Esophagus (tissue), 2 donors: ENCODE measurements around the gene GPR132. TPM values are rescaled to one million over a fixed set of nuclear protein-coding genes. Genes with fewer than 3 reads are reported as not detected.
"Not testable (repeated sequence)": the region's sequence is repeated elsewhere in the genome, so short reads cannot be mapped to it uniquely, and the experiment has no call there.

ENCODE experiments used
- H3K27ac ChIP-seq, 2 donors: one replicate each; pipeline ENCODE4 v1.5.1; 2013; ENCODE audit warnings: low read depth in 2 of 2, mild to moderate bottlenecking in 2 of 2, inconsistent platforms in 1 of 2, low read length in 1 of 2, moderate library complexity in 1 of 2
- H3K27me3 ChIP-seq, 2 donors: one replicate each; pipeline ENCODE4 v1.6.1; 2013; ENCODE audit warnings: low read length in 2 of 2, control low read depth in 1 of 2, mild to moderate bottlenecking in 1 of 2; ENCODE audit not compliant: insufficient read depth in 2 of 2, control insufficient read depth in 1 of 2
- H3K36me3 ChIP-seq, 2 donors: one replicate each; pipeline ENCODE4 v1.6.1; 2013; ENCODE audit warnings: low read length in 1 of 2; ENCODE audit not compliant: control insufficient read depth in 2 of 2, insufficient read depth in 2 of 2
- H3K4me1 ChIP-seq, 2 donors: one replicate each; pipeline ENCODE4 v1.6.1; 2013; ENCODE audit warnings: low read length in 1 of 2; ENCODE audit not compliant: control insufficient read depth in 2 of 2, insufficient read depth in 2 of 2
- H3K4me3 ChIP-seq, 2 donors: one replicate each; pipeline ENCODE4 v1.5.1; 2013; ENCODE audit warnings: low read length in 2 of 2, mild to moderate bottlenecking in 2 of 2, low read depth in 1 of 2, moderate library complexity in 1 of 2
- H3K9me3 ChIP-seq, 2 donors: one replicate each; pipeline ENCODE4 v1.6.1; 2013; ENCODE audit warnings: mild to moderate bottlenecking in 2 of 2, low read depth in 1 of 2, low read length in 1 of 2, moderate library complexity in 1 of 2; ENCODE audit not compliant: control insufficient read depth in 2 of 2, insufficient read depth in 1 of 2
- WGBS, 2 donors: extraction: QIAGEN DNeasy Blood & Tissue Kit; methylation state at CpG; one replicate each; pipeline ENCODE4 v1.1.7; 2013; 5-methylcytosine and 5-hydroxymethylcytosine counted together
- polyA plus RNA-seq, 2 donors: library from polyadenylated mRNA; stranded (reverse); fragments of 200-250 nt; gene quantifications; one replicate each; pipeline ENCODE4 v1.2.3, GENCODE V29; 2013
- donor health status: healthy with polysubstance abuse.
- donor health status: Bipolar disorder and iron deficiency.

GPR132 gene
- polyA plus RNA-seq, 2 donors, result 0.42 to 0.47 TPM

GRCh38 chr14:105064001-105064400 lies 1.2 kb downstream of the GPR132 start:
- Histone ChIP-seq H3K4me3 (no peak overlapping the region), H3K4me1 (peaks cover 3% of the 10 kb centered on the region in 2 donors), H3K27me3 (no peaks in the 10 kb centered on the region), H3K36me3 (no peaks in the 10 kb centered on the region), H3K27ac (peak overlapping the region in 1 of 2 donors; percentile 15), H3K9me3 (no peaks in the 10 kb centered on the region)
- 78 to 87% methylated on average over 10 of the region's 10 CpGs for WGBS, 2 donors

- not testable (repeated sequence) for H3K36me3 ChIP-seq, H3K4me3 ChIP-seq, H3K4me1 ChIP-seq, H3K9me3 ChIP-seq, H3K27me3 ChIP-seq, H3K27ac ChIP-seq
- WGBS, 2 donors, result 72 to 75% methylated on average over 10 of the region's 10 CpGs
These were observed 1.7 kb downstream of the GPR132 start for GRCh38 chr14:105063506-105063905.

DNA sequence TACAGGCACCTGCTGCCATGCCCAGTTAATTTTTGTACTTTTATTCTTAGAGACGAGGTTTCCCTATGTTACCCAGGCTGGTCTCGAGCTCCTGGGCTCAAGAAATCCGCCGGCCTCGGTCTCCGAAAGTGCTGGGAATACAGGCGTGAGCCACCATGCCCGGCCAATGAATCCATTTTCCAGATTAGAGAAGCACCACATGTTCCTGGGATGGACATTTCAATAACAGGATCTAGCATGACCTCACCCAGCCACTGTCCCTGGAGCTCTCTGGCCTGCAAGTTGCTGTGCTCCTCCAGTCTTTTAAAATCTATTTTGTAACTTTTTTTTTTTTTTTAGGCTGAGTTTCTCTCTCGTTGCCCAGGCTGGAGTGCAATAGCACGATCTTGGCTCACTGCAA lies 2.2 kb downstream of the GPR132 start:
- H3K4me3 ChIP-seq, result no peak overlapping the region
- peaks cover 3% of the 10 kb centered on the region in 2 donors for H3K4me1 ChIP-seq

DNA sequence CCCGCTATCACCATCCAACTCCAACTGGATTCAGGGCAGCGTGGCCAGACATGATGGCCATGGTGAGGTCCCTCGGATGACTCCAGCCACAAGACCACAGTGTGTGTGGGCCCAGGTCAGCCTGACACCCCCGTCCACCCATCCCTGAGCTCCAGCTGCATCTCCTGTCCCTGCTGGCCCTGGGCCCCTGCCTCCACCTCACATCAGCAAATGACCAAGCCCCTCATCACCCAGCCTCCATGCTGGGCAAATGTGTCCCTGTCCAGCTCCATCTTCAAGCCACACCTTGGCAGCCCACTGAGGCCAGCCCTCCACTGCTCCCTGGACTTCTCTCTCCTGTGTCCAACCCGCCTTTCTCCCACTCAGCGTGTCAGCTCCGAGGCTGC lies 3.2 kb downstream of the GPR132 start:
- Histone ChIP-seq H3K27ac (peak overlapping the region in 1 of 2 donors; percentile 10), H3K4me3 (no peak overlapping the region), H3K9me3 (no peaks in the 10 kb centered on the region), H3K36me3 (no peaks in the 10 kb centered on the region), H3K4me1 (peaks cover 3% of the 10 kb centered on the region in 2 donors), H3K27me3 (no peaks in the 10 kb centered on the region)
- WGBS, 2 donors, result 78 to 85% methylated on average over 6 to 7 of the region's 7 CpGs

More for the DNA sequence above, 2.2 kb downstream of the GPR132 start:
- H3K27ac ChIP-seq, result no peak overlapping the region
- no peaks in the 10 kb centered on the region for H3K9me3 ChIP-seq
- H3K27me3 ChIP-seq, result no peaks in the 10 kb centered on the region
- no peaks in the 10 kb centered on the region for H3K36me3 ChIP-seq
- 81% methylated on average over 10 of the region's 10 CpGs for WGBS, 2 donors

- no peaks in the 10 kb centered on the region for H3K9me3 ChIP-seq
- WGBS, 2 donors, result 49 to 54% methylated on average over 13 of the region's 13 CpGs
- H3K27me3 ChIP-seq, result no peaks in the 10 kb centered on the region
- H3K4me1 ChIP-seq, result peaks cover 3% of the 10 kb centered on the region in 2 donors
- H3K27ac ChIP-seq, result peak overlapping the region in 1 of 2 donors; percentile 17
- no peaks in the 10 kb centered on the region for H3K36me3 ChIP-seq
- H3K4me3 ChIP-seq, result peak overlapping the region in 1 of 2 donors; percentile 15
These were observed 3.7 kb downstream of the GPR132 start for GRCh38 chr14:105061428-105062047.

DNA sequence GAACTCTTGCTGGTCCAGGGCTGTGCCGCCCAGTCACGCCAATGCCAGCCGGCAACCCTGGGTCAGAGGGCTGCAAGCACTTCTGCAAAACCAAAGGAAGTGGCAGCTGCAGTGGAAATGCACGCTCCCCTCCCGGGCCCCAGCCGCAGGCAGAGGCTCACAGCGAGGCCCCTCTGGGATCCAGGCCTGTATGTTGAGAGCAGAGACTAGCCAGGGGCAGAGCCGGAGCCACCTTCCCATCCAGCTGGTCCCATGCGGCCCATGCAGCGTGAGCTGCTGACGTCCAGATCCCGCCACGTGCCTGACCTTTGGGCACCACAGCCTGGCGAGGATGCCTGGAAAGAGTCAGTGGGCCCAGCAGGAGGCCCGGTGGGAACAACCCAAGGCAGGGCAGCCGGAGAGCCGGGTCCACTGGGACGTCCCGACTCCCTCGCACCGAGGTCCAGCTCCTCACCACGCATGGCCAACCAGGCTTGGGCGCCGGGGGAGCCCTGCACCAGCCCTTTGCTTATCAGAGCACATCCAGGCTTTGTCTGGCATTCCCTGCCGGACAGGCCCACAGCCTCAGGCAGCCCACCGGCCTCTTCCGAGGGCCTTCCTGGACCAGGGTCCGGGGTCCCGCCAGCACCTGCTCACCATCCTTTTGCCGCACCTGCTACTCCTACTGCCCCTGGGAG lies 4.3 kb downstream of the GPR132 start:
- H3K36me3 ChIP-seq, result no peaks in the 10 kb centered on the region
- H3K27me3 ChIP-seq, result no peaks in the 10 kb centered on the region
- peak overlapping the region; percentile 15 to 17 for H3K27ac ChIP-seq
- 69 to 73% methylated on average over 30 of the region's 30 CpGs for WGBS, 2 donors
- peak overlapping the region in 1 of 2 donors; percentile 15 for H3K4me3 ChIP-seq
- H3K4me1 ChIP-seq, result peaks cover 0 to 3% of the 10 kb centered on the region in 2 donors
- H3K9me3 ChIP-seq, result no peaks in the 10 kb centered on the region

GRCh38 chr14:105059925-105060565 lies 5.2 kb downstream of the GPR132 start:
- WGBS, 2 donors, result 81 to 84% methylated on average over 16 of the region's 16 CpGs
- peak overlapping the region in 1 of 2 donors; percentile 14 for H3K27ac ChIP-seq
- H3K27me3 ChIP-seq, result no peaks in the 10 kb centered on the region
- H3K9me3 ChIP-seq, result no peaks in the 10 kb centered on the region
- no peaks in the 10 kb centered on the region for H3K36me3 ChIP-seq
- H3K4me1 ChIP-seq, result peaks cover 0 to 3% of the 10 kb centered on the region in 2 donors
- no peak overlapping the region for H3K4me3 ChIP-seq

GRCh38 chr14:105059035-105059924 lies 6.0 kb downstream of the GPR132 start:
- 49 to 53% methylated on average over 22 of the region's 22 CpGs for WGBS, 2 donors
- H3K27ac ChIP-seq, result no peak overlapping the region

GRCh38 chr14:105058521-105059034 lies 6.7 kb downstream of the GPR132 start:
- no peaks in the 10 kb centered on the region for H3K27me3 ChIP-seq
- no peak overlapping the region for H3K27ac ChIP-seq
- H3K4me1 ChIP-seq, result peaks cover 0 to 3% of the 10 kb centered on the region in 2 donors
- H3K36me3 ChIP-seq, result no peaks in the 10 kb centered on the region
- 89 to 92% methylated on average over 14 of the region's 14 CpGs for WGBS, 2 donors
- no peak overlapping the region for H3K4me3 ChIP-seq
- no peaks in the 10 kb centered on the region for H3K9me3 ChIP-seq

More at GRCh38 chr14:105059035-105059924, 6.0 kb downstream of the GPR132 start:
- no peak overlapping the region for H3K4me3 ChIP-seq
- no peaks in the 10 kb centered on the region for H3K9me3 ChIP-seq
- H3K36me3 ChIP-seq, result no peaks in the 10 kb centered on the region
- H3K4me1 ChIP-seq, result peaks cover 0 to 3% of the 10 kb centered on the region in 2 donors
- H3K27me3 ChIP-seq, result no peaks in the 10 kb centered on the region
